ENCODE data around the gene LBHD2.

GRCh38 chr14:103104389-103104653 lies 20.3 kb downstream of the LBHD2 start:
- TF ChIP-seq POLR2A (IDR thresholded peaks at IDR 0.05) (no peak), CTCF (IDR thresholded peaks at IDR 0.05) (no peak), POLR2AphosphoS5 (IDR thresholded peaks at IDR 0.05; ENCODE audit: insufficient read depth in 1 of 2, low read depth in 1 of 2) (no peak)

Measured in vagina (tissue), 2 donors.